Prostate gland (tissue), 2 donors: ENCODE results near the gene COLGALT1. TPM values are rescaled to one million over a fixed set of nuclear protein-coding genes. Genes with fewer than 3 reads are reported as not detected.

ENCODE experiments used
- DNase-seq: peaks from one replicate; pipeline ENCODE4 v3.0.0-alpha.2; 2019; ENCODE audit warnings: low spot score
- H3K27ac ChIP-seq, 2 donors: fragments of 200-600 bp; sonication (generic); 2 replicates each; pipeline ENCODE4 v1.5.1; 2017 to 2019
- H3K27me3 ChIP-seq: fragments of 200-600 bp; sonication (generic); replicated peaks from 2 replicates; pipeline ENCODE4 v1.5.1; 2019; ENCODE audit not compliant: insufficient read depth
- H3K36me3 ChIP-seq, 2 donors: fragments of 200-600 bp; sonication (generic); 1 replicate in 1 of 2; 2 replicates in 1 of 2; pipeline versions ENCODE4 v1.5.1 to v1.8.1; 2017 to 2019
- H3K4me1 ChIP-seq: fragments of 200-600 bp; sonication (generic); replicated peaks from 2 replicates; pipeline ENCODE4 v1.5.1; 2019
- H3K4me3 ChIP-seq, 2 donors: fragments of 200-600 bp; sonication (generic); 2 replicates each; pipeline ENCODE4 v1.5.1; 2017 to 2019
- H3K9me3 ChIP-seq: fragments of 200-600 bp; sonication (generic); 2 replicates; pipeline ENCODE4 v1.5.1; 2017
- POLR2A ChIP-seq: fragments of 450-650 bp; IDR thresholded peaks from one replicate; pipeline ENCODE4 v1.6.1; 2016; ENCODE audit warnings: antibody characterized with exemption, mild to moderate bottlenecking
- POLR2AphosphoS5 ChIP-seq: sonication (generic); formaldehyde crosslinking; IDR thresholded peaks from one replicate; pipeline ENCODE4 v1.6.1; 2017; ENCODE audit warnings: antibody characterized with exemption
- WGBS: methylation state at CpG from one replicate; pipeline ENCODE4 v1.1.5; 2018; 5-methylcytosine and 5-hydroxymethylcytosine counted together
- intact Hi-C: fragments of 100-400 bp; cut with DNase I; formaldehyde crosslinking; loops from one replicate; pipeline ENCODE4 v1.14.2; 2022
- total RNA-seq, 2 donors: library from RNA; depleted of rRNA; stranded (reverse); fragments of >200 nt; gene quantifications; one replicate each; pipeline ENCODE4 v1.1.0, GENCODE V29; 2016
- TF ChIP-seq, protein P1 (sequence below), 4 experiments: fragments of 200-600 bp in 2 of 4; fragments of 450-650 bp in 2 of 4; sonication (generic) in 2 of 4; IDR thresholded peaks; 1 replicate in 3 of 4; 2 replicates in 1 of 4; pipeline ENCODE4 v1.5.1; 2016 to 2019; ENCODE audit warnings: antibody characterized with exemption in 4 of 4, mild to moderate bottlenecking in 2 of 4, moderate library complexity in 2 of 4

The COLGALT1 gene
- total RNA-seq, 2 donors from 2014 or later, result 29.3 to 85.1 TPM

DNA sequence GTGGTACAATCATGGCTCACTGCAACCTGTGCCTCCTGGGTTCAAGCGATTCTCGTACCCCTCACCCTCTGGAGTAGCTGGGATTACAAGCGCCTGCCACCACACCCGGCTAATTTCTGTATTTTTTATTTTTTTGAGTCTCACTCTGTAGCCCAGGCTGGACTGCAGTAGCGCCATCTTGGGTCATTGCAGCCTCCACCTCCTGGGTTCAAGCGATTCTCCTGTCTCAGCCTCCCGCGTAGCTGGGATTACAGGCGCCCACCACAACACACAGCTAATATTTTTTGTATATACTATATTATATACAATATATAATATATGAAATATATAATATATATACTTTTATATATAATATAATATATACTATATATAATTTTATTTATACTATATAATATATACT lies 52.5 kb downstream of the COLGALT1 start:
- H3K4me1 ChIP-seq, result peaks cover 6% of the 10 kb centered on the region
- no peaks in the 10 kb centered on the region for H3K9me3 ChIP-seq
- no peaks in the 10 kb centered on the region for H3K36me3 ChIP-seq
- WGBS, result 96% methylated on average over 9 of the region's 9 CpGs
- no peak overlapping the region for H3K4me3 ChIP-seq
- TF ChIP-seq, protein P1, sequence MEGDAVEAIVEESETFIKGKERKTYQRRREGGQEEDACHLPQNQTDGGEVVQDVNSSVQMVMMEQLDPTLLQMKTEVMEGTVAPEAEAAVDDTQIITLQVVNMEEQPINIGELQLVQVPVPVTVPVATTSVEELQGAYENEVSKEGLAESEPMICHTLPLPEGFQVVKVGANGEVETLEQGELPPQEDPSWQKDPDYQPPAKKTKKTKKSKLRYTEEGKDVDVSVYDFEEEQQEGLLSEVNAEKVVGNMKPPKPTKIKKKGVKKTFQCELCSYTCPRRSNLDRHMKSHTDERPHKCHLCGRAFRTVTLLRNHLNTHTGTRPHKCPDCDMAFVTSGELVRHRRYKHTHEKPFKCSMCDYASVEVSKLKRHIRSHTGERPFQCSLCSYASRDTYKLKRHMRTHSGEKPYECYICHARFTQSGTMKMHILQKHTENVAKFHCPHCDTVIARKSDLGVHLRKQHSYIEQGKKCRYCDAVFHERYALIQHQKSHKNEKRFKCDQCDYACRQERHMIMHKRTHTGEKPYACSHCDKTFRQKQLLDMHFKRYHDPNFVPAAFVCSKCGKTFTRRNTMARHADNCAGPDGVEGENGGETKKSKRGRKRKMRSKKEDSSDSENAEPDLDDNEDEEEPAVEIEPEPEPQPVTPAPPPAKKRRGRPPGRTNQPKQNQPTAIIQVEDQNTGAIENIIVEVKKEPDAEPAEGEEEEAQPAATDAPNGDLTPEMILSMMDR (IDR thresholded peaks at IDR 0.05), result no peak
- TF ChIP-seq POLR2AphosphoS5, result no peak
- no peak for TF ChIP-seq POLR2A
- DNase-seq, result no peak
- intact Hi-C loops, result loop anchor here (10.0 kb wide), 1 partner anchor 167 kb away; no protein-coding TSS in a partner anchor
- no peak overlapping the region for H3K27ac ChIP-seq
- H3K27me3 ChIP-seq, result peaks cover 2% of the 10 kb centered on the region

DNA sequence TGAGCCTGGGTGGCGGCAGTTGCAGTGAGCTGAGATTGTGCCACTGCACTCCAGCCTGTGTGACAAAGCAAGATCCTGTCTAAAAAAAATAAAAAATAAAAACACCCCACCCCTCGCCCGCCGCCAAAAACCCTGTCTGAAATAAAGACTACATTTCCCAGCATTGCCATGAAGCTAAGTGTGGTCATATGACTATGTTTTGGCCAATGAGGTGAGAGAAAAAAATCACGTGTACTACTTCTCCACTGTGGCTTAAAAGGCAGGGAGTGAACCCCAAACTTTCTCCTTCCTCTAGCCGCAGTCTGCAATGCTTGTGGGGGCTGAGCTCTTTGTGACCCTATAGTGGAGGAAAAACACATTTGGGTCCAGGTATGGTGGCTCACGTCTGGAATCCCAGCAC lies 54.9 kb downstream of the COLGALT1 start:
- Histone ChIP-seq H3K36me3 (no peaks in the 10 kb centered on the region), H3K27ac (no peak overlapping the region), H3K4me3 (no peak overlapping the region), H3K27me3 (no peaks in the 10 kb centered on the region), H3K9me3 (no peaks in the 10 kb centered on the region), H3K4me1 (peaks cover 6% of the 10 kb centered on the region)
- DNase-seq, result no peak
- no peak for TF ChIP-seq POLR2A
- TF ChIP-seq, protein P1 (IDR thresholded peaks at IDR 0.05), result no peak
- intact Hi-C loops, result no loop called here
- 59% methylated on average over 7 of the region's 7 CpGs for WGBS

DNA sequence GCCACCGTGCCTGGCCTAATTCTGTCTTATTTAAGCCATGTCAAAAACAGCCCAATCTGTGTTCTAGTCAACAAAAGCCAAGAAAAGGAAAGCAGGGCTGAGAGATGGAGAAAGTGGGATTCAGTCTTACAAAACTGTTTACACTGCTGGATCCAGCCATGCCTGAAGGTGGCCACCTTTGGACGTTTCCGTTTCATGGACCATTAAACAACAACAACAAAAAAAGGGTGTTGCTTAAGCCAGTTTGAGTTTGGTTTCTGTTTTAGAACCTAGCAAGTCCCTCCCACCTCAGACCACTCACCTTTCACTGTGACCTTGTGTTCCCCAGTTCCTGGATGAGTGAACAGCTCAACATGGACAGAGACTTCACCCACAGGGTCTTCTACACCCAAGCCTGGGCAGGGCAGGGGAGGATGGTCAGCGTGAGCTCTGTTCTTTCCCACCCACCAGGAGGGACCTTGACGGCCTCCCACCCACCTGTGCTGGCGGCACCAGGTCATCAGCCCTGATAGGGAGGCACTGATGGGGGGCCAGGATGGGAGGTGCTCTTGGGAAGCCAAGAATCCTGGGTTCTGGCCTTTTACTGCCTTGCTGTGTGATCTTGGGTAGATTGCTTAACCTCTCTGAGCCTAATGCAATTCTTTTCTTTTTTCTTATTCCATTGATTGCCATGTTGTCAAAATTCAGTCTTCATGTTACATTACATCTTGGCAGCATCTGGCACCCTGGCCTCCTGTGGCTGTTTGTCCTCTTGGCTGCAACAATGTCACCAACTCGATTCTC lies 56.2 kb downstream of the COLGALT1 start:
- 77% methylated on average over 7 of the region's 7 CpGs for WGBS
- intact Hi-C loops, result no loop called here
- Histone ChIP-seq H3K27me3 (peaks cover 5% of the 10 kb centered on the region), H3K9me3 (no peaks in the 10 kb centered on the region), H3K27ac (no peak overlapping the region), H3K4me1 (no peaks in the 10 kb centered on the region), H3K4me3 (no peak overlapping the region), H3K36me3 (no peaks in the 10 kb centered on the region)
- DNase-seq, result no peak
- TF ChIP-seq, protein P1 (IDR thresholded peaks at IDR 0.05), result no peak
- TF ChIP-seq POLR2A (no peak), POLR2AphosphoS5 (no peak)

DNA sequence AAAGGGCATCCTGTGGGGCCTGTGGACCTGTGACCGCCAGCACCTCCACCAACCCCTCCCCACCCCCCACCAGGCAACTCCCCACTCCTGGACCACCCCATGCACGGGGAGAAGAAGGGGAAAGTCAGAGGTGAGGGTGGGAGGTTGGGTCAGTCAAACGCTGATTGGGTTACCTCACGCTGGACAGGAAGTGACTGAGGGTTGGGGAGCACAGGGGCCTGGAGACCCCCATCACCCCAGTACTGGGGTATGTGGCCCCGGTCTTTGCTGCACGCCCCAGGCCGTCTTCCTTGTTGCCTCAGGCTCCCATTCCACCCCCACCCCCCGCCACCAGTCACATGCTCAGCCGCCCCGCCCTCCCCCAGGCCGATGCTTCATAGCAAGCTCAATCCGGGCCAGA lies 59.0 kb downstream of the COLGALT1 start:
- H3K9me3 ChIP-seq, result no peaks in the 10 kb centered on the region
- H3K36me3 ChIP-seq, result no peaks in the 10 kb centered on the region
- TF ChIP-seq, protein P1 (IDR thresholded peaks at IDR 0.05), result no peak
- TF ChIP-seq POLR2A, result no peak
- TF ChIP-seq POLR2AphosphoS5, result no peak
- no peak for DNase-seq
- peaks cover 5% of the 10 kb centered on the region for H3K27me3 ChIP-seq
- H3K27ac ChIP-seq, result no peak overlapping the region
- WGBS, result 78% methylated on average over 12 of the region's 12 CpGs
- no peak overlapping the region for H3K4me3 ChIP-seq
- intact Hi-C loops, result no loop called here
- H3K4me1 ChIP-seq, result no peaks in the 10 kb centered on the region
